NB4 (cell line): ENCODE measurements around the gene MRPL28.

ENCODE experiments used
- POLR2A ChIP-seq: IDR thresholded peaks from 2 replicates; pipeline ENCODE4 v1.6.1; 2011; ENCODE audit warnings: mild to moderate bottlenecking; ENCODE audit not compliant: insufficient read length; ENCODE audit errors: extremely low read depth
- TF ChIP-seq, protein P1 (sequence below): IDR thresholded peaks from one replicate; pipeline ENCODE4 v1.5.1; 2012; ENCODE audit warnings: low read depth, low read length

DNA sequence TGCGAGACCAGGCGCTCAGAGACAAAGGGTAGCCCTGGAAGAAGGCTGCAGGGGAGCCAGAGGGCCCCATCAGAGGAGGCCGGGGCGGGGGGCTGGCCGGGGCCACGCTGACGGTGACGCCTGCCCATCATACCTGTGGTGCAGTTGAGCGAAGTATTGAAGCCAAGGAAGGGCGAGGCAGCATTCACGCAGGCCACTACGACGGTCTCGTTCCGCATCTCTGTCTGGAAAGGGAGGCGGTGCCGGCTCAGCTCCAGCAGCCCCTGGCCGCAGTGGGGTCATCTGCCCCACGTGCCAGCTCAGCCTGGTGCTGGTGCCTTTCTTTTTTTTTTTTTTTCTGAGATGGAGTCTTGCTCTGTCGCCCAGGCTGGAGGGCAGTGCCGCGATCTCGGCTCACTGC lies 4.9 kb upstream of the MRPL28 start:
- TF ChIP-seq, protein P1, sequence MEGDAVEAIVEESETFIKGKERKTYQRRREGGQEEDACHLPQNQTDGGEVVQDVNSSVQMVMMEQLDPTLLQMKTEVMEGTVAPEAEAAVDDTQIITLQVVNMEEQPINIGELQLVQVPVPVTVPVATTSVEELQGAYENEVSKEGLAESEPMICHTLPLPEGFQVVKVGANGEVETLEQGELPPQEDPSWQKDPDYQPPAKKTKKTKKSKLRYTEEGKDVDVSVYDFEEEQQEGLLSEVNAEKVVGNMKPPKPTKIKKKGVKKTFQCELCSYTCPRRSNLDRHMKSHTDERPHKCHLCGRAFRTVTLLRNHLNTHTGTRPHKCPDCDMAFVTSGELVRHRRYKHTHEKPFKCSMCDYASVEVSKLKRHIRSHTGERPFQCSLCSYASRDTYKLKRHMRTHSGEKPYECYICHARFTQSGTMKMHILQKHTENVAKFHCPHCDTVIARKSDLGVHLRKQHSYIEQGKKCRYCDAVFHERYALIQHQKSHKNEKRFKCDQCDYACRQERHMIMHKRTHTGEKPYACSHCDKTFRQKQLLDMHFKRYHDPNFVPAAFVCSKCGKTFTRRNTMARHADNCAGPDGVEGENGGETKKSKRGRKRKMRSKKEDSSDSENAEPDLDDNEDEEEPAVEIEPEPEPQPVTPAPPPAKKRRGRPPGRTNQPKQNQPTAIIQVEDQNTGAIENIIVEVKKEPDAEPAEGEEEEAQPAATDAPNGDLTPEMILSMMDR, result no peak
- no peak for TF ChIP-seq POLR2A
